Fibroblast of lung (primary cell): Measurements from ENCODE around the gene FAM209B. TPM values are rescaled to one million over a fixed set of nuclear protein-coding genes. Genes with fewer than 3 reads are reported as not detected.

Experiments
- DNase-seq, 2 donors: peaks; one replicate each; pipeline versions ENCODE4 v3.0.0 to v3.0.0-alpha.2; 2010; ENCODE audit warnings: low read depth in 2 of 2
- H2AFZ ChIP-seq: 2 replicates; pipeline ENCODE4 v1.5.1; 2012; ENCODE audit warnings: low read length, control low read depth, inconsistent platforms
- H3K27ac ChIP-seq: 2 replicates; pipeline ENCODE4 v1.5.1; 2011; ENCODE audit warnings: low read length, control low read depth; ENCODE audit not compliant: insufficient read depth
- H3K27me3 ChIP-seq: 2 replicates; pipeline ENCODE4 v1.5.1; 2011; ENCODE audit warnings: mild to moderate bottlenecking, low read length; ENCODE audit not compliant: control insufficient read depth, insufficient read depth
- H3K36me3 ChIP-seq: 2 replicates; pipeline ENCODE4 v1.5.1; 2011; ENCODE audit warnings: low read length; ENCODE audit not compliant: control insufficient read depth, insufficient read depth
- H3K4me1 ChIP-seq: 2 replicates; pipeline ENCODE4 v1.5.1; 2011; ENCODE audit warnings: low read length; ENCODE audit not compliant: control insufficient read depth, insufficient read depth; ENCODE audit errors: extremely low read depth
- H3K4me2 ChIP-seq: 2 replicates; pipeline ENCODE4 v1.5.1; 2011; ENCODE audit warnings: low read length, control low read depth; ENCODE audit not compliant: insufficient read depth; ENCODE audit errors: extremely low read depth
- H3K4me3 ChIP-seq, 4 experiments: fragments of 200-600 bp in 1 of 4; sonication (generic) in 1 of 4; replicated peaks in 1 of 4; 2 replicates each; pipeline ENCODE4 v1.5.1; 2011 to 2016; ENCODE audit warnings: low read length in 4 of 4, low read depth in 3 of 4, mild to moderate bottlenecking in 3 of 4, control low read depth in 2 of 4, inconsistent platforms in 1 of 4, mixed read lengths in 1 of 4; ENCODE audit not compliant: insufficient read depth in 1 of 4; ENCODE audit errors: control extremely low read depth in 1 of 4
- H3K79me2 ChIP-seq: 2 replicates; pipeline ENCODE4 v1.5.1; 2012; ENCODE audit warnings: mild to moderate bottlenecking, low read length, inconsistent platforms; ENCODE audit not compliant: control insufficient read depth, insufficient read depth
- H3K9ac ChIP-seq: 2 replicates; pipeline ENCODE4 v1.5.1; 2011; ENCODE audit warnings: mild to moderate bottlenecking, low read length, control low read depth; ENCODE audit not compliant: insufficient read depth
- H3K9me3 ChIP-seq: 2 replicates; pipeline ENCODE4 v1.5.1; 2012; ENCODE audit warnings: low read depth, low read length; ENCODE audit not compliant: control insufficient read depth, insufficient read depth
- H4K20me1 ChIP-seq: 2 replicates; pipeline ENCODE4 v1.5.1; 2011; ENCODE audit warnings: low read length; ENCODE audit not compliant: control insufficient read depth, insufficient read depth; ENCODE audit errors: extremely low read depth
- EZH2 ChIP-seq: IDR thresholded peaks from 2 replicates; pipeline ENCODE4 v1.5.1; 2012; ENCODE audit warnings: low read length, control low read depth, mild to moderate bottlenecking; ENCODE audit errors: missing control alignments
- polyA plus RNA-seq, 2 donors: library from polyadenylated mRNA; depleted of rRNA in 1 of 2; stranded (reverse) in 1 of 2; unstranded in 1 of 2; fragments of >200 nt; gene quantifications; 2 replicates each; pipeline ENCODE4 v1.2.1, GENCODE V29; 2011 to 2012; ENCODE audit warnings: missing spikeins in 1 of 2
- total RNA-seq: library from RNA; depleted of rRNA; stranded (reverse); fragments of >200 nt; gene quantifications from 2 replicates; pipeline ENCODE4 v1.2.1, GENCODE V29; 2014
- TF ChIP-seq, protein P1 (sequence below), 2 donors: IDR thresholded peaks in 1 of 2; conservative IDR thresholded peaks in 1 of 2; 1 replicate in 1 of 2; 2 replicates in 1 of 2; pipeline ENCODE4 v1.5.1; 2011 to 2012; ENCODE audit warnings: low read length in 2 of 2, control low read depth in 1 of 2, inconsistent platforms in 1 of 2, low read depth in 1 of 2, mild to moderate bottlenecking in 1 of 2

The FAM209B gene
- total and polyA plus RNA-seq, 2 donors (not counting 1 experiment from before 2014, with no cell fraction given) = 0.18 TPM; not detected in 1

DNA sequence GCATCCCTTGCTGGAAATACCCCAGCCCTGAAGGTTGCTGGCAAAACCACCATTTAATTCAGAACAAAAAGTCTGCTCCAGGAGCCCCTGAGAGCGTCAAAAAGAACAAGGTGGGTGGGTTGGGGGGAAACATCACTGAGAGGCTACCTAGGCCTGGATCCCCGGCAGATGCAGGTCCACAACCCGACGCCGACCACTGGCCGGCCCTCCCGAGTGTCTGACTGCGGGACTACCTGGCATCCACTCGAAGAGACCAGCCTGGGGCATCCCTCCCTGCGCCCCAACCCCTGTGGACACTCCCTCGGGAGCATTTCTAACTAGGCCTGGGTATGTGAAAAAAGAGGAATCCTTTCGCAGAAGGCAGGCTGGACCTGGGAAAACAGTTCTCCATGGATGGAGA lies 47.2 kb downstream of the FAM209B start:
- Histone ChIP-seq H3K9ac (no peak overlapping the region), H3K27ac (no peak overlapping the region), H3K4me1 (no peaks in the 10 kb centered on the region), H3K9me3 (no peaks in the 10 kb centered on the region), H3K4me2 (no peak overlapping the region), H3K36me3 (no peaks in the 10 kb centered on the region), H3K4me3 (no peak overlapping the region), H2AFZ (no peak overlapping the region), H3K27me3 (no peaks in the 10 kb centered on the region), H3K79me2 (no peaks in the 10 kb centered on the region), H4K20me1 (no peaks in the 10 kb centered on the region)
- TF ChIP-seq EZH2 = no peak
- TF ChIP-seq, protein P1, sequence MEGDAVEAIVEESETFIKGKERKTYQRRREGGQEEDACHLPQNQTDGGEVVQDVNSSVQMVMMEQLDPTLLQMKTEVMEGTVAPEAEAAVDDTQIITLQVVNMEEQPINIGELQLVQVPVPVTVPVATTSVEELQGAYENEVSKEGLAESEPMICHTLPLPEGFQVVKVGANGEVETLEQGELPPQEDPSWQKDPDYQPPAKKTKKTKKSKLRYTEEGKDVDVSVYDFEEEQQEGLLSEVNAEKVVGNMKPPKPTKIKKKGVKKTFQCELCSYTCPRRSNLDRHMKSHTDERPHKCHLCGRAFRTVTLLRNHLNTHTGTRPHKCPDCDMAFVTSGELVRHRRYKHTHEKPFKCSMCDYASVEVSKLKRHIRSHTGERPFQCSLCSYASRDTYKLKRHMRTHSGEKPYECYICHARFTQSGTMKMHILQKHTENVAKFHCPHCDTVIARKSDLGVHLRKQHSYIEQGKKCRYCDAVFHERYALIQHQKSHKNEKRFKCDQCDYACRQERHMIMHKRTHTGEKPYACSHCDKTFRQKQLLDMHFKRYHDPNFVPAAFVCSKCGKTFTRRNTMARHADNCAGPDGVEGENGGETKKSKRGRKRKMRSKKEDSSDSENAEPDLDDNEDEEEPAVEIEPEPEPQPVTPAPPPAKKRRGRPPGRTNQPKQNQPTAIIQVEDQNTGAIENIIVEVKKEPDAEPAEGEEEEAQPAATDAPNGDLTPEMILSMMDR (conservative IDR thresholded peaks at IDR 0.05 in 1 of 2, IDR thresholded peaks at IDR 0.05 in 1 of 2; ENCODE audit: low read depth in 1 of 2, low read length in 2 of 2) = no peak
- DNase-seq = no peak

DNA sequence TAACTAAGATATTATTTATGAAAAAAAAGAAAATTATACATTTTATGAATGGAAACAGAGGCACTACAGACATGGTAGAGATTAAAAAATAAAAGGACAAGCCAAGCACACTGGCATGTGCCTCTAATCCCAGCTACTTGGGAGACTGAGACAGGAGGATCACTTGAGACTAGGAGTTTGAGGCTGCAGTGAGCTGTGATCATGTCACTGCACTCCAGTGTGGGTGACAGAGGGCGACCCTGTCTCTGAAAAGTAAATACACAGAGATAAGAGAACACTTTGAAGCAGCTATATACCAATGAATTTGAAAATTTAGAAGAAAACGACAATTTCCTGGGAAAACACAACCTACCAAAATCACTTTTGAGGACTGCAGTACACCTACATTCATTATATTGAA lies 48.7 kb downstream of the FAM209B start:
- Histone ChIP-seq H3K9ac (no peak overlapping the region), H2AFZ (no peak overlapping the region), H3K27me3 (no peaks in the 10 kb centered on the region), H3K4me2 (no peak overlapping the region), H3K79me2 (no peaks in the 10 kb centered on the region), H4K20me1 (no peaks in the 10 kb centered on the region), H3K4me1 (no peaks in the 10 kb centered on the region), H3K27ac (no peak overlapping the region), H3K36me3 (no peaks in the 10 kb centered on the region), H3K9me3 (no peaks in the 10 kb centered on the region), H3K4me3 (no peak overlapping the region)
- TF ChIP-seq, protein P1 (conservative IDR thresholded peaks at IDR 0.05 in 1 of 2, IDR thresholded peaks at IDR 0.05 in 1 of 2; ENCODE audit: low read depth in 1 of 2, low read length in 2 of 2) = no peak
- no peak for TF ChIP-seq EZH2
- DNase-seq = no peak

DNA sequence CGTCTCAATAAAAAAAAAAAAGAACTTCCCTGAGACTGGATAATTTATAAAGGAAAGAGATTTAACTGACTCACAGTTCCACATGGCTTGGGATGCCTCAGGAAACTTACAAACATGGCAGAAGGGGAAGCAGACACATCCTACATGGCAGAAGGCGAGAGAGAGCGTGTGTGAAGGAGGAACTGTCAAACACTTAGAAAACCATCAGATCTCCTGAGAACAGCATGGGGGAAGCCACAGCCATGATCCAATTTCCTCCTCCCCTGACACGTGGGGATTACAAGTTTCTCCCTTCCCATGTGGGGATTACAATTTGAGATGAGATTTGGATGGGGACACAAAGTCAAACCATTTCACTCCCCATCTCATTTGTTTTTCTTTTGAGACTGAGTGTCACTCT lies 49.5 kb downstream of the FAM209B start:
- no peaks in the 10 kb centered on the region for H3K9me3 ChIP-seq
- H2AFZ ChIP-seq = no peak overlapping the region
- no peak overlapping the region for H3K9ac ChIP-seq
- no peak overlapping the region for H3K27ac ChIP-seq
- no peak overlapping the region for H3K4me2 ChIP-seq
- H3K79me2 ChIP-seq = no peaks in the 10 kb centered on the region
- no peaks in the 10 kb centered on the region for H3K36me3 ChIP-seq
- no peaks in the 10 kb centered on the region for H3K27me3 ChIP-seq
- H4K20me1 ChIP-seq = no peaks in the 10 kb centered on the region
- DNase-seq = no peak
- TF ChIP-seq, protein P1 (conservative IDR thresholded peaks at IDR 0.05 in 1 of 2, IDR thresholded peaks at IDR 0.05 in 1 of 2; ENCODE audit: low read depth in 1 of 2, low read length in 2 of 2) = no peak
- no peak for TF ChIP-seq EZH2
- H3K4me1 ChIP-seq = no peaks in the 10 kb centered on the region
- no peak overlapping the region for H3K4me3 ChIP-seq
